Stomach (tissue), 9 donors: Measurements from ENCODE around the gene PYURF. TPM values are rescaled to one million over a fixed set of nuclear protein-coding genes. Genes with fewer than 3 reads are reported as not detected.

Experiments
- DNase-seq, 2 donors: peaks; one replicate each; pipeline versions ENCODE4 v3.0.0 to v3.0.0-alpha.2; 2013 to 2019
- H3K27ac ChIP-seq, 5 donors: fragments of 200-600 bp in 4 of 5; sonication (generic) in 4 of 5; one replicate each; pipeline ENCODE4 v1.5.1; 2013 to 2019; ENCODE audit warnings: mild to moderate bottlenecking in 1 of 5, moderate library complexity in 1 of 5
- H3K27me3 ChIP-seq, 3 donors: fragments of 200-600 bp; sonication (generic); one replicate each; pipeline ENCODE4 v1.5.1; 2017 to 2019; ENCODE audit warnings: mixed run types in 1 of 3
- H3K36me3 ChIP-seq, 4 donors: fragments of 200-600 bp; sonication (generic); 1 replicate in 3 of 4; 2 replicates in 1 of 4; pipeline ENCODE4 v1.5.1; 2016 to 2019
- H3K4me1 ChIP-seq, 4 donors: fragments of 200-600 bp; sonication (generic); one replicate each; pipeline ENCODE4 v1.5.1; 2016 to 2019
- H3K4me3 ChIP-seq, 4 donors: fragments of 200-600 bp; sonication (generic) in 3 of 4; one replicate each; pipeline ENCODE4 v1.5.1; 2016 to 2019; ENCODE audit warnings: mild to moderate bottlenecking in 1 of 4
- H3K9me3 ChIP-seq, 4 donors: fragments of 200-600 bp; sonication (generic); one replicate each; pipeline ENCODE4 v1.5.1; 2016 to 2019
- EP300 ChIP-seq: sonication (generic); formaldehyde crosslinking; IDR thresholded peaks from one replicate; pipeline ENCODE4 v1.6.1; 2017; ENCODE audit warnings: antibody characterized with exemption
- POLR2A ChIP-seq, 4 donors: fragments of 450-650 bp; IDR thresholded peaks; one replicate each; pipeline ENCODE4 v1.6.1; 2016; ENCODE audit warnings: antibody characterized with exemption in 4 of 4, control low read depth in 2 of 4, mild to moderate bottlenecking in 1 of 4, moderate library complexity in 1 of 4
- POLR2AphosphoS5 ChIP-seq, 3 donors: sonication (generic); formaldehyde crosslinking; IDR thresholded peaks; one replicate each; pipeline ENCODE4 v1.6.1; 2016; ENCODE audit warnings: antibody characterized with exemption in 3 of 3
- WGBS, 5 donors: extraction: QIAGEN DNeasy Blood & Tissue Kit in 3 of 5; methylation state at CpG; one replicate each; pipeline versions ENCODE4 v1.1.5 to v1.1.7; 2013 to 2018; 5-methylcytosine and 5-hydroxymethylcytosine counted together
- intact Hi-C: fragments of 100-400 bp; cut with DNase I; formaldehyde crosslinking; loops from one replicate; pipeline ENCODE4 v1.15.1; 2023; ENCODE audit warnings: low total_unique reads
- polyA plus RNA-seq, 3 donors: library from polyadenylated mRNA; stranded (reverse); fragments of 200-250 nt; gene quantifications; one replicate each; pipeline ENCODE4 v1.2.3, GENCODE V29; 2013
- total RNA-seq, 5 donors: library from RNA; depleted of rRNA; stranded (reverse); fragments of >200 nt; gene quantifications; one replicate each; pipeline versions ENCODE4 v1.1.0 to v1.2.3, GENCODE V29; 2014 to 2016
- TF ChIP-seq, protein P1 (sequence below), 7 experiments: fragments of 450-650 bp in 4 of 7; fragments of 200-600 bp in 3 of 7; sonication (generic) in 3 of 7; IDR thresholded peaks; one replicate each; pipeline ENCODE4 v1.5.1; 2016 to 2019; ENCODE audit warnings: antibody characterized with exemption in 7 of 7, control low read depth in 2 of 7, mild to moderate bottlenecking in 1 of 7
- donor health status: healthy with polysubstance abuse.
- donor health status: Bipolar disorder and iron deficiency.
- donor health status: healthy.

Gene PYURF
- total and polyA plus RNA-seq, 8 donors = 11.7 to 296 (median 94.5) TPM

DNA sequence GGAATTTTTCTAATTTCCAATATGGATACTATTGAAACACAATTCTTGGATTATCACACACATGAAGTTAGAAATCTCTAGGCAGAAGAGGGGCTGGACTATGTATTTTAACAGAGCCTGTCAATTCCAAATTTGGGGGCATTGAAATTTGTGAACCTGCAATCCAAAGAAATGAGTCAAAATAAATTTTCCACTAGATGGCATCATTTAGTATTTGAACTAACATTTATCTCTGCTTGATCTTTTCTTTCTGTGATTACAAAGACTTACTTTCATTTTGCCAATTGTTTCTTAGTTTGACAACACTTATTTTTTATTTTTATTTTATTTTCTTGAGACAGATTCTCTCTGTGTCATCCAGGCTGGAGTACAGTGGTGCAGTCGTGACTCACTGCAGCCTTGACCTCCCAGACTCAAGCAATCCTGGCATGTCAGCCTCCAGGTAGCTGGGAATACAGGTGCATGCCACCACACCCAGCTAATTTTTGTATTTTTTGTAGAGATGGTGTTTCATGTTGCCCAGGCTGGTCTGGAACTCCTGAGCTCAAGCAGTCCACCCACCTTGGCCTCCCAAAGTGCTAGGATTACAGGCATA lies 2.7 kb upstream of the PYURF start:
- peak overlapping the region in 1 of 5 donors; percentile 6 for H3K27ac ChIP-seq
- DNase-seq = peak in 1 of 2 donors; percentile 22
- 33 to 47% (median 35%) methylated on average over 1 of the region's 1 CpG for WGBS, 5 donors
- peaks cover 3 to 6% (median 5%) of the 10 kb centered on the region in 4 donors for H3K36me3 ChIP-seq
- H3K27me3 ChIP-seq = no peaks in the 10 kb centered on the region
- intact Hi-C loops = loop anchor here (10.0 kb wide), 1 partner anchor 242 kb away; the partner anchor contains the start of gene PPM1K
- H3K9me3 ChIP-seq = no peaks in the 10 kb centered on the region
- no peak for TF ChIP-seq POLR2AphosphoS5 (IDR thresholded peaks at IDR 0.05)
- TF ChIP-seq, protein P1, sequence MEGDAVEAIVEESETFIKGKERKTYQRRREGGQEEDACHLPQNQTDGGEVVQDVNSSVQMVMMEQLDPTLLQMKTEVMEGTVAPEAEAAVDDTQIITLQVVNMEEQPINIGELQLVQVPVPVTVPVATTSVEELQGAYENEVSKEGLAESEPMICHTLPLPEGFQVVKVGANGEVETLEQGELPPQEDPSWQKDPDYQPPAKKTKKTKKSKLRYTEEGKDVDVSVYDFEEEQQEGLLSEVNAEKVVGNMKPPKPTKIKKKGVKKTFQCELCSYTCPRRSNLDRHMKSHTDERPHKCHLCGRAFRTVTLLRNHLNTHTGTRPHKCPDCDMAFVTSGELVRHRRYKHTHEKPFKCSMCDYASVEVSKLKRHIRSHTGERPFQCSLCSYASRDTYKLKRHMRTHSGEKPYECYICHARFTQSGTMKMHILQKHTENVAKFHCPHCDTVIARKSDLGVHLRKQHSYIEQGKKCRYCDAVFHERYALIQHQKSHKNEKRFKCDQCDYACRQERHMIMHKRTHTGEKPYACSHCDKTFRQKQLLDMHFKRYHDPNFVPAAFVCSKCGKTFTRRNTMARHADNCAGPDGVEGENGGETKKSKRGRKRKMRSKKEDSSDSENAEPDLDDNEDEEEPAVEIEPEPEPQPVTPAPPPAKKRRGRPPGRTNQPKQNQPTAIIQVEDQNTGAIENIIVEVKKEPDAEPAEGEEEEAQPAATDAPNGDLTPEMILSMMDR (IDR thresholded peaks at IDR 0.05) = peak in 1 of 7 experiments; percentile 17
- peaks cover 9 to 40% (median 24%) of the 10 kb centered on the region in 4 donors for H3K4me1 ChIP-seq
- no peak overlapping the region for H3K4me3 ChIP-seq

DNA sequence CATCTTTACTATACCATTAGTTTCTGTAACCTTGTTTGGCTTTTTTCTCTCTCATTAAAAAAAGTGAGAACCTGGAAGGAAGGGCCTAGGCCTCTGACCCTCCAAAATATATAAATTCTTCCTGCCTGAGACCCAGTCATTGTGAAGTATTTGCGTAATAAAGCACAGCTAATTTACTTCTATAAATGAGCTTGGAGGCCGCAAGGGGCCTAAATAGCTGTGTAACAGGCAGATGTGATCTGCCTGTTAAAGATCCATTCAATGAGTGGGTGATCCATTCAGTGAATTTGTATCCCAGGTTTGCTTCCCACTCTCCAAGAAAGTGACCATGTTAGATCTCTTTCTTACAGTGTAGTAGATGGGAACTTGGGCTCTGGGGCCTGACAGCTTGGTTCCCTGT lies 595 bp upstream of the PYURF start:
- no peaks in the 10 kb centered on the region for H3K27me3 ChIP-seq
- intact Hi-C loops = loop anchor here (10.0 kb wide), 1 partner anchor 239 kb away; the partner anchor contains the start of gene PPM1K
- peak overlapping the region; percentile 77 to 90 (median 84) for H3K4me3 ChIP-seq
- WGBS, 5 donors = 37 to 61% (median 60%) methylated on average over 2 of the region's 2 CpGs
- H3K27ac ChIP-seq = peak overlapping the region; percentile 55 to 95 (median 93)
- peaks cover 7 to 23% (median 19%) of the 10 kb centered on the region in 4 donors for H3K36me3 ChIP-seq
- TF ChIP-seq POLR2A (IDR thresholded peaks at IDR 0.05) (no peak), EP300 (no peak), POLR2AphosphoS5 (IDR thresholded peaks at IDR 0.05) (no peak)
- TF ChIP-seq, protein P1 (IDR thresholded peaks at IDR 0.05) = no peak
- peaks cover 9 to 44% (median 25%) of the 10 kb centered on the region in 4 donors for H3K4me1 ChIP-seq
- peak in 1 of 2 donors; percentile 12 for DNase-seq
- H3K9me3 ChIP-seq = no peaks in the 10 kb centered on the region

DNA sequence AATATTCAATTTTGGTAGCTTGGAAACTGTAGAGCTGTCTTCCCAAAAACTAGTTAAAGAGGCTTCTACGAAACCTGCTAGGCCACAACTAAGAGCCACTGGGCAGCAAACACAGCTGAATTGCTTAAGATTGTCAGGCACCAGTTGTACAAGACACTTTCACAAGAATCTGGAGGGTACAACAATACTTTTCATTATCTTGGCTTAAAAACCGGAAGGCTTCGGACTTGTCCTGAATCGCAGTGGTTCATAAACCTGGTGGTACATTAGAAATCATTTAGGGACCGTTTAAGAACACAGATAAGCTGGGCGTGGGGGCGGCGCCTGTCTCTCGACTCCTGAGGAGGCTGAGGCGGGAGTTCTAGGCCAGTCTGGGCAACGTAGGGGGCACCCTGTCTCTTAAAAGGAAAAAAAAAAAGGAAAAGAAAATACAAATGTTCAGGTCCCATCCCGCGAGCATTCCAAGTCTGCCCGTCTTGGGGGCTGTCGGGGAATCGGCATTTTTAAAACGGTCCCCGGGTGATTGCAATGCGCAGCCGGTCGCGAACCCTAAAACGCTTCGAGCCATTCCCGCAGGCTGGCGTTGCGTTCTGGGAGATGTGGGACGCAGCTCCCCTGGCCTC lies 763 bp downstream of the PYURF start:
- Histone ChIP-seq H3K27ac (peak overlapping the region; percentile 77 to 95 (median 93)), H3K9me3 (no peaks in the 10 kb centered on the region), H3K4me1 (peaks cover 9 to 44% (median 25%) of the 10 kb centered on the region in 4 donors), H3K27me3 (no peaks in the 10 kb centered on the region), H3K4me3 (peak overlapping the region; percentile 77 to 90 (median 84)), H3K36me3 (peaks cover 7 to 28% (median 21%) of the 10 kb centered on the region in 4 donors)
- intact Hi-C loops = loop anchor here (10.0 kb wide), 1 partner anchor 238 kb away; the partner anchor contains the start of gene PPM1K
- no peak for TF ChIP-seq POLR2A (IDR thresholded peaks at IDR 0.05)
- TF ChIP-seq EP300 = no peak
- TF ChIP-seq, protein P1 (IDR thresholded peaks at IDR 0.05) = no peak
- no peak for TF ChIP-seq POLR2AphosphoS5 (IDR thresholded peaks at IDR 0.05)
- 1% methylated on average over 20 to 28 of the region's 28 CpGs for WGBS, 5 donors
- peak; percentile 38 to 71 for DNase-seq

DNA sequence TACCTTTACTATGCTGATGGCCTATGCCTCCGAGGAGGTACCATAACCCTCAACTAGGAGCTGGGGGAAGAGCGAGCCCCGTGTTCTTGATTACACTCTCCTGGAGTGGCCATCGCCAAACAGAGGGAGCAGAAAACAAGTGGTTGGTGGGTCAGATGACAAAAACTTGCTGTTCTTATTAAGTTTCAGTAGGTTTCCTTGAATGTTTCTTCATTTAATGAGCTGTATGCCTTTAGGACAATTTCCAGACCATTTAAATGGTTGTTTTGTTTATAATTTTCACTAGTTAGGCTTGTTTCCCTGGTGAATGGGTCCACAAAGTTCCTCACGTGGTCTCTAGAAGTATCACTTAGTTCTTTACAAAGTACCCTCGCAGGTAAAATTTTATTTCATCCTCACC lies 4.7 kb downstream of the PYURF start:
- Histone ChIP-seq H3K27me3 (no peaks in the 10 kb centered on the region), H3K36me3 (peaks cover 7 to 28% (median 21%) of the 10 kb centered on the region in 4 donors), H3K27ac (no peak overlapping the region), H3K4me3 (no peak overlapping the region), H3K4me1 (peaks cover 11 to 34% (median 24%) of the 10 kb centered on the region in 4 donors), H3K9me3 (no peaks in the 10 kb centered on the region)
- no peak for TF ChIP-seq EP300
- TF ChIP-seq POLR2AphosphoS5 (IDR thresholded peaks at IDR 0.05) = no peak
- TF ChIP-seq, protein P1 (IDR thresholded peaks at IDR 0.05) = no peak
- TF ChIP-seq POLR2A (IDR thresholded peaks at IDR 0.05) = no peak
- DNase-seq = no peak
- intact Hi-C loops = loop anchor here (5.0 to 10.0 kb wide), 2 partner anchors 302 to 484 kb away; no protein-coding TSS in a partner anchor
- 85 to 92% (median 91%) methylated on average over 6 of the region's 6 CpGs for WGBS, 5 donors
